Natural killer cell (primary cell): ENCODE results near the gene CFAP77. TPM values are rescaled to one million over a fixed set of nuclear protein-coding genes. Genes with fewer than 3 reads are reported as not detected.
"Not testable (repeated sequence)": the region's sequence is repeated elsewhere in the genome, so short reads cannot be mapped to it uniquely, and the experiment has no call there.

Experiments
- ATAC-seq, 3 donors: fragments of 150-1000 bp in 2 of 3; fragments of 200-7000 bp in 1 of 3; cut with Tn5 transposase; 1 replicate in 1 of 3; 2 replicates in 2 of 3; pipeline ENCODE4 v1.10.0; 2021; ENCODE audit warnings: mild to moderate bottlenecking in 2 of 3, moderate library complexity in 2 of 3
- DNase-seq, 2 donors: peaks; one replicate each; pipeline versions ENCODE4 v3.0.0 to v3.0.0-alpha.2; 2013 to 2021; ENCODE audit warnings: mixed read lengths in 1 of 2
- H3K27ac ChIP-seq: one replicate; pipeline ENCODE4 v1.5.1; 2013; ENCODE audit warnings: mild to moderate bottlenecking, low read length
- H3K27me3 ChIP-seq: one replicate; pipeline ENCODE4 v1.6.1; 2013; ENCODE audit warnings: low read length; ENCODE audit not compliant: control insufficient read depth, insufficient read depth
- H3K36me3 ChIP-seq: one replicate; pipeline ENCODE4 v1.6.1; 2013; ENCODE audit warnings: low read length; ENCODE audit not compliant: control insufficient read depth, insufficient read depth
- H3K4me1 ChIP-seq: one replicate; pipeline ENCODE4 v1.6.1; 2013; ENCODE audit warnings: low read length; ENCODE audit not compliant: control insufficient read depth, insufficient read depth
- H3K4me3 ChIP-seq: one replicate; pipeline ENCODE4 v1.5.1; 2013; ENCODE audit warnings: low read length
- H3K9me3 ChIP-seq: one replicate; pipeline ENCODE4 v1.6.1; 2013; ENCODE audit warnings: low read length; ENCODE audit not compliant: control insufficient read depth, insufficient read depth
- H3K27ac Mint-ChIP-seq, 2 donors: one replicate each; pipeline ENCODE4 v1.8.0; 2022; ENCODE audit warnings: mild to moderate bottlenecking in 2 of 2, mixed read lengths in 2 of 2, moderate library complexity in 1 of 2
- H3K27me3 Mint-ChIP-seq, 2 donors: one replicate each; pipeline ENCODE4 v1.8.0; 2022; ENCODE audit warnings: low read depth in 2 of 2, mixed read lengths in 2 of 2
- H3K36me3 Mint-ChIP-seq: one replicate; pipeline ENCODE4 v1.8.0; 2022; ENCODE audit warnings: mixed read lengths
- H3K4me1 Mint-ChIP-seq, 2 donors: one replicate each; pipeline ENCODE4 v1.8.0; 2022; ENCODE audit warnings: mixed read lengths in 2 of 2
- H3K4me3 Mint-ChIP-seq: one replicate; pipeline ENCODE4 v1.8.0; 2022; ENCODE audit warnings: mild to moderate bottlenecking, moderate library complexity, mixed read lengths
- H3K9me3 Mint-ChIP-seq, 2 donors: one replicate each; pipeline ENCODE4 v1.8.0; 2022; ENCODE audit warnings: mixed read lengths in 2 of 2
- CTCF ChIP-seq: fragments of 200-600 bp; IDR thresholded peaks from one replicate; pipeline ENCODE4 v1.8.0; 2022; ENCODE audit warnings: antibody characterized with exemption
- WGBS: methylation state at CpG from one replicate; pipeline ENCODE4 v1.1.7; 2013; ENCODE audit warnings: missing lambda C conversion rate; ENCODE audit not compliant: insufficient coverage; 5-methylcytosine and 5-hydroxymethylcytosine counted together
- intact Hi-C: fragments of 100-400 bp; cut with micrococcal nuclease; formaldehyde crosslinking; loops from one replicate; pipeline ENCODE4 v1.14.2; 2022
- total RNA-seq, 4 donors: library from RNA; stranded (reverse); fragments of 120-200 nt in 1 of 4; gene quantifications; one replicate each; pipeline versions ENCODE4 v1.2.3 to v1.2.4, GENCODE V29; 2013 to 2022

CFAP77 gene
- total RNA-seq, 3 donors from 2014 or later (not counting 1 experiment from before 2014, with no cell fraction given) = not detected

DNA sequence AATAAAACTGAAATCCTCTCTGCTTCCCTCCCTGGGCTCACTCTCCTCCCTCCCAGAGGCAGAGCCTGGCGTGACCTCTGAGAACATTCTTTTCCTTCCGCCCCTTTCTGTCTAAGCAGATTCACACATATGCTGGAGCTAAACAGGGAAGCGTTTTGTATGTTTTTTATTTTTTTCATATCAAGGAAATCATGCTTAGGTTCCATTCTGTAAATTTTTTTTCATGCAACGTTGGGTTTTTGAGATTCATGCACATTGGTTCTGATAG is 152.2 kb downstream of the CFAP77 start:
- ATAC-seq = no peak

DNA sequence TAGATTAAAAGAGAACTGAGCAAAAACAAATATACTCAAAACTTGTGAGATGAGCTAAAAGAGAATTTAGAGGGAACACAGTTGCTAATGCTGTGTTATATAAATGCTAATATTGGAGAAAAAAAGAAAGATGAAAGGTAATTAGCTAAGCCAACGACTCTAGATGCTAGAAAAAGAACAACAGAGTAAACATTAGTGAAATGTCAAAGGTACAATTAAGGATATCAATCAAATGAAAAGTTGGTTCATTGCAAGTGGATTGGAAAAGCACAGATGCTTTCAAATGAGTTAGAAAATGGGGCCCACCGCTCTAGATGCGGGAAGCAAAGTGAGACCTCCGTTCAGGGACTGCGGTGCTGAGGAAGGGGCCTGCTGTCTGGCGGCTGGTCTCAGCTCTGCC is 154.5 kb downstream of the CFAP77 start:
- no peak for TF ChIP-seq CTCF
- WGBS = 84% methylated on average over 6 of the region's 6 CpGs

More for the DNA sequence above, 152.2 kb downstream of the CFAP77 start:
- Mint-ChIP-seq H3K27me3 (peaks cover 27 to 53% of the 10 kb centered on the region in 2 donors), H3K4me1 (no peaks in the 10 kb centered on the region), H3K27ac (no peak overlapping the region), H3K9me3 (no peaks in the 10 kb centered on the region), H3K36me3 (no peaks in the 10 kb centered on the region), H3K4me3 (no peak overlapping the region)
- DNase-seq = no peak
- intact Hi-C loops = no loop called here
- WGBS = 56% methylated on average over 4 of the region's 4 CpGs
- peaks cover 4% of the 10 kb centered on the region for H3K27me3 ChIP-seq
- H3K4me1 ChIP-seq = no peaks in the 10 kb centered on the region
- H3K9me3 ChIP-seq = no peaks in the 10 kb centered on the region
- no peak for TF ChIP-seq CTCF
- no peak overlapping the region for H3K27ac ChIP-seq
- no peaks in the 10 kb centered on the region for H3K36me3 ChIP-seq
- no peak overlapping the region for H3K4me3 ChIP-seq

GRCh38 chr9:132568787-132569186 is 158.8 kb downstream of the CFAP77 start:
- H3K27ac ChIP-seq, H3K36me3 Mint-ChIP-seq, H3K27me3 ChIP-seq, H3K4me3 ChIP-seq, intact Hi-C loops, H3K4me1 ChIP-seq, H3K36me3 ChIP-seq, H3K27ac Mint-ChIP-seq, H3K9me3 Mint-ChIP-seq, ATAC-seq, DNase-seq, H3K4me1 Mint-ChIP-seq, H3K4me3 Mint-ChIP-seq, H3K9me3 ChIP-seq: not testable (repeated sequence)
- WGBS = 92% methylated on average over 1 of the region's 2 CpGs
- H3K27me3 Mint-ChIP-seq = peaks cover 22 to 36% of the 10 kb centered on the region in 2 donors

More for the DNA sequence above, 154.5 kb downstream of the CFAP77 start:
- no peak for ATAC-seq
- H3K36me3 Mint-ChIP-seq = no peaks in the 10 kb centered on the region
- Histone ChIP-seq H3K27ac (no peak overlapping the region), H3K4me1 (no peaks in the 10 kb centered on the region), H3K4me3 (no peak overlapping the region), H3K9me3 (no peaks in the 10 kb centered on the region), H3K36me3 (no peaks in the 10 kb centered on the region), H3K27me3 (peaks cover 4% of the 10 kb centered on the region)
- intact Hi-C loops = no loop called here
- no peak for DNase-seq
- H3K27ac Mint-ChIP-seq = no peak overlapping the region
- peaks cover 22 to 42% of the 10 kb centered on the region in 2 donors for H3K27me3 Mint-ChIP-seq
- H3K9me3 Mint-ChIP-seq = no peaks in the 10 kb centered on the region
- no peaks in the 10 kb centered on the region for H3K4me1 Mint-ChIP-seq
- H3K4me3 Mint-ChIP-seq = no peak overlapping the region

- H3K4me1 Mint-ChIP-seq = peaks cover 0 to 5% of the 10 kb centered on the region in 2 donors
- 80% methylated on average over 15 of the region's 15 CpGs for whole genome bisulfite sequencing
- no peak for TF ChIP-seq CTCF
- H3K4me1 ChIP-seq = no peaks in the 10 kb centered on the region
- DNase-seq = no peak
- H3K36me3 ChIP-seq = no peaks in the 10 kb centered on the region
- ATAC-seq = no peak
- H3K27ac Mint-ChIP-seq = no peak overlapping the region
- intact Hi-C loops = no loop called here
- no peak overlapping the region for H3K4me3 Mint-ChIP-seq
- H3K27me3 Mint-ChIP-seq = peaks cover 35 to 50% of the 10 kb centered on the region in 2 donors
- H3K4me3 ChIP-seq = no peak overlapping the region
- H3K9me3 ChIP-seq = no peaks in the 10 kb centered on the region
- peaks cover 23% of the 10 kb centered on the region for H3K27me3 ChIP-seq
- no peaks in the 10 kb centered on the region for H3K9me3 Mint-ChIP-seq
- no peaks in the 10 kb centered on the region for H3K36me3 Mint-ChIP-seq
- H3K27ac ChIP-seq = no peak overlapping the region
Measured at GRCh38 chr9:132571806-132572600, 162.0 kb downstream of the CFAP77 start.
